ENCODE results near the gene TRA2B.

The TRA2B gene

DNA sequence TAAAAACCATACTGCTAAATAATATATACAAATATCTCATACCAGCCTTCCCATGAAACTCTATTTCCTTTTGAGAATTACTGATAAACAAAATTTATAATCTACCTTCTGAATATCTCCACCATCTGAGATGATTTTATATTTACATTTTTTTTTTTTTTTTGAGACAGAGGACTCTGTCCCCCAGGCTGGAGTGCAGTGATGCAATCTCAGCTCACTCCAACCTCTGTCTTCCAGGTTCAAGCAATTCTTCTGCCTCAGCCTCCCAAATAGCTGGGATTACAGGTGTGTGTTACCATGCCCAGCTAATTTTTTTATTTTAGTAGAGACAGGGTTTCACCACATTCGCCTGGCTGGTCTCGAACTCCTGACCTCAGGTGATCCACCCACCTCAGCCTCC, 70.2 kb downstream of the TRA2B start:
- no peak for DNase-seq (ENCODE audit: low read depth)

- DNase-seq (ENCODE audit: low read depth), result no peak
Measured at GRCh38 chr3:185866995-185867394, 70.8 kb downstream of the TRA2B start.

- no peak for DNase-seq (ENCODE audit: low read depth)
Measured at GRCh38 chr3:185866555-185866954, 71.3 kb downstream of the TRA2B start.
